Dedifferentiated amniotic fluid mesenchymal stem cell (primary cell): ENCODE data around the gene STAT5B.

Experiments used
- DNase-seq: peaks from one replicate; pipeline ENCODE4 v3.0.0-alpha.2; 2016; ENCODE audit errors: extremely low spot score

Gene STAT5B

GRCh38 chr17:42179911-42180410 lies 96.2 kb downstream of the STAT5B start:
- no peak for DNase-seq

GRCh38 chr17:42179335-42179734 lies 96.9 kb downstream of the STAT5B start:
- no peak for DNase-seq

- DNase-seq: no peak
These were observed 97.4 kb downstream of the STAT5B start for GRCh38 chr17:42178817-42179216.

GRCh38 chr17:42177684-42178083 lies 98.5 kb downstream of the STAT5B start:
- no peak for DNase-seq

GRCh38 chr17:42174126-42174783 lies 101.9 kb downstream of the STAT5B start:
- no peak for DNase-seq

- no peak for DNase-seq
These were observed 104.4 kb downstream of the STAT5B start for GRCh38 chr17:42171831-42172230.

DNA sequence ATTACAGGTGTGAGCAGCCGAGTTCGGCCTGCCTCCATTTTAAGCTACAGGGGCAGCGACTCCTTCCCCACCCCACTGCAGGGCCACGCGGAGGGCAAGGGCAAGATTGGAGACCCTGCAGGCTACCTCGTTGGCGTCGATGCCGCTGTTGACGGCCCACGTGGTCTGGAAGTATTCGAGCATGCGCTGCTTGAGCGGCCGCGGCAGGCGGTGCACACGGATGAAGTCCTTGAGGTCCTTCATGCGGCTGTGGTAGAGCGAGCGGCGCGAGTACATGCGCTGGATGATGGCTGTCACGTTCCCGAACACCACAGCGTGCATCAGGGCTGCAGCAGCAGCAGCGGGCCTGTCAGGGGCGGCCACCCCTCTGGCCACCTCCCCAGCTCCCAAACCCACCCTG lies 106.8 kb downstream of the STAT5B start:
- no peak for DNase-seq

GRCh38 chr17:42167807-42168206 lies 108.4 kb downstream of the STAT5B start:
- no peak for DNase-seq

- DNase-seq: no peak
These were observed 109.9 kb downstream of the STAT5B start for GRCh38 chr17:42166196-42166763.

DNA sequence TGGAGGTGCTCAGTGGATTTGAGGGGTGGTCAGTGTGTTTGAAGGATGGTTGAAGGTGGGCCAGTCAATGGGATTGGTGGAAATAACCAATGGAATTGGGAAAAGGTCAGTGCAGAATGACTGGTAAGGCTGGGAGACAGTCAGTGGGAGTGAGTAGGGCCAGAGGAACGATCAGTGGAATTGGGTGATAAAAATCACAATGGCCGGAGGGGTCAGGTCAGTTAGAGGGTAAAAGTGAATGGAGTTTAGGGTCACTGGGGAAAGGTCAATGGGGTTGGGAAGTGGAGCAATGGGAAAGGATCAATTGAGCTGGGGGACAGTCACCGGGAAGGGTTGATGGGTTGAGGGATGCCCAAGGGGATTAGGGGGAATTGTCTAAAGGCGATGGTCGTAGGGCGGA lies 110.4 kb downstream of the STAT5B start:
- no peak for DNase-seq

DNA sequence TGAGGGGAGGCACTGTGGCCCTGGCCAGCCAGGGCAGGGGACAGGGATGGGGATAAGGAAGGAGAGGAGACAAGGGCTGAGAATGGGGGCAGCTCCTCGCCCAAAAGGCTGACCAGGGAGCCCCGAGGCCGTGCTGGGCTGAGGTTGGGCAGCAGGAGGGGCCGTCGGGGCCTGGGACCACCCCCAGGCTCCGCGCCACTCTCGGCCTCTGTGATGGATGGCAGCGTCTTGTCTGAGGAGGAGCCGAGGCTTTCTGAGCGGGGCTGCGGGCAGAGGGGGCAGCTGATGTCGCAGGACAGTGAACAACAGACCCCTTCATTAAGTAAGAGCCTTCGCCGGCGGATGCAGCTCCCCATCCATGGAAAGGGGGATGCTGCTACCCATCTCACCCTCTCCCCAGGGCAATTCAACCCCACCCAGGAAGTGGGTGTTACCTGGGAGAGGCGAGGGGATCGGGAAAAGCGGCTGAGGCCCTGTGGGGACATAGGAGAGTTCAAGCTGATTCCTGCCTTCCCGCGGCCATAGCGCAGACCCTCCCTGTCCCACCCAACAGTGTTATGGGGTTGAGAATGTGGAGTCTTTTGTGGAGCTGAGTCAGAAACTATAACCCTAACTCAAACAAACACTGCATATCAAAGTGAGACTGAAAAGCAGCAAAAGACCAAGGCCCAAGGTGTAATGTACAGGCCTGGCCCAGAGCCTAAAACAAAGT lies 112.3 kb downstream of the STAT5B start:
- no peak for DNase-seq

DNA sequence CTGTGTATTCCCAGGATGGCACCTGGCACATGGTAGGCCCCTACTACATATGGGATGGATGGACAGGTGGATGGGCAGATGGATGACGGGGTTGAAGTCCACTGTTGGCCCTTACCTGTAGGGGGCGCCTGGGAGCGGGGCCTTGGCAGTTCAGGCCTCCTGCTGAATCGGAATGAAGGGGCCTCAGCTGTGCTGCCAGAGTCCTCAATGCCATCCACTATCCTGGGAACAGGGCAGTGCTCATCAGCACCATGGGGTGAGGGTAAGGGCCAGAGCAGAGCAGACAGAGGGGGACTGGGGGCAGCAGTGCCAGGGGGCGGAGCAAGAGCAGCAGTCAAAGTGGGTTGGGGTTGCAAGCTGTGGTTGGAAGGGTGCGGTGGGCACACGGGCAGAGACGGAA lies 113.1 kb downstream of the STAT5B start:
- no peak for DNase-seq

DNA sequence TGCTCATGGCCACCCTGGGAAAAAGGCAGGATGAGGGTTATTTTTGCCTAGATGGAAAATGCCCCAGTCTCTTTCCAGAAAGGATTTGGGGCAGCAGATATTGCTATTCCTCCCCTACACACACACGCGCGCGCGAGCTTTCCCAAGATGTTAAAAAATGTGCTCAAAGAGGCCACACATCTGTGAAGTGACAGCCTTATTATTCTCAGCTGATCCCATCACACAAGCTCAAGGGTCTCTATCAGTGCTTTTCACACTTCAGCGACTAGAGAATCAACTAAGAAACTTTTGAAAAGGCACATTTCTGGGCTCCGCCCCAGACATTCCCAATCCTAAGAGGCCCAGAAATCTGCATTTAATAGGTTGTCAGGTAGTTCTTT lies 115.7 kb downstream of the STAT5B start:
- no peak for DNase-seq

DNA sequence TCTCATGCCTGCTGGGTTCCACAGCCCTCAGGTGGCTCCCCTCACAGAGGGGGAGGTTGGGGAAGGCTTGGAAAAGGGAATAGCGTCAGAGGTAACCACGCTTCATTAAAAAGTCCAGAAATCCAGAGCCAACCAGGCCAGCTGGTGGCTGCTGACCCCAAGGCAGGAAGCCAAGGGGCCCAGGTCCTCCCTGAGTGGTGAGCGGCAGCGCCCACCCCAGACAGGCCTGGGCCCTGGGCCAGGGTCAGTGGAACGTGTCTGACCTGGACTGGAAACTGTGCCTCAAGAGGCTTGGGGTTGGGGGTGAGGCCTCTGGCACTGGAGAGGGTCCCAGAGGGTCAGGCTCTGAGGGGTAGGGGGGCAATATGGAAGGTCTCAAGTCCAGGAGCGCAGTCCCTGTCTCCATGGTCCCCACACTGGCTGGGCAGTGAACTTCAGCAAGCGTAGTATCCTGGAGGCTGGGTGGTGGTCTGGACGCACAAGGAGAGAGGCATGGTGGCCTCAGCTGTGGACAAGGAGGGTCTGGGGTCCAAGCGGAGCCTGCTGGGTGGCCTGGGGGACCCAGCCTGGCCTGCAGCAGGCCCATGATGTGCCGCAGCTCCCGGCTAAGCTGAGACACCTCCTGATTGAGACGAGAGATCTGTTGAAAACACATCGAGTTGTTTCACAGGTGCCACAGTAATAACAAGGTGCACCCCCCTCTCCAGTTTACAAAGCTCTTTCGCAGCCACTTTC lies 116.2 kb downstream of the STAT5B start:
- DNase-seq: no peak

DNA sequence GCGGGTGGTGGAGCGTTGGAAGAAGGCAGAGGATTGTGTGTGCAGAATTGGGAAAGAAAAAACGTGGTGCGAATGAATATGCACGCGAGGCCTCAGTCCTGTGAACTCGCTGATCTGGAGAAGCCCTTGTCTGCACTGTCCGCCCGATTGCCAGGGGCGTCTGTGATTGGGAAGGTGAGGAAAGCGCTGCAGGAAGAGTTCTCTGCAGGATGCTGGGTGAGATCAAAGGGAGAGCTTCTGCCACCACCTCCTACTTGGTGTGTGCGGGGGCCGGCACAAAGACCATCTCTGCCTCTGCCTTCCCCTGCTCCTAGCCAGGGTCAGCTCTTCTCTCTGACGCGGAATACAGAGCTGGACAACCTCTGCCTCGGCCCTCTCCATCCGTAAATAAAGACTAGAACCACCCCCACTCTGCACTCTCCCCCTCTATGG lies 120.6 kb downstream of the STAT5B start:
- DNase-seq: no peak

- DNase-seq: peak; percentile 16
These were observed 122.1 kb downstream of the STAT5B start for GRCh38 chr17:42153919-42154742.
